Endodermal cell (in vitro differentiated cells): ENCODE measurements around the gene PTPRCAP. TPM values are rescaled to one million over a fixed set of nuclear protein-coding genes. Genes with fewer than 3 reads are reported as not detected.

Experiments
- DNase-seq: peaks from one replicate; pipeline ENCODE4 v3.0.0-alpha.2; 2017
- H3K27ac ChIP-seq: 2 replicates; pipeline ENCODE4 v1.5.1; 2013; ENCODE audit warnings: mild to moderate bottlenecking, low read depth, low read length, moderate library complexity
- H3K27me3 ChIP-seq: 2 replicates; pipeline ENCODE4 v1.6.1; 2013; ENCODE audit warnings: mild to moderate bottlenecking, low read length, moderate library complexity; ENCODE audit not compliant: insufficient read depth, control insufficient read depth, poor library complexity, severe bottlenecking
- H3K36me3 ChIP-seq: 2 replicates; pipeline ENCODE4 v1.7.0; 2013; ENCODE audit warnings: mild to moderate bottlenecking, low read length, moderate library complexity; ENCODE audit not compliant: control insufficient read depth, insufficient read depth
- H3K4me1 ChIP-seq: one replicate; pipeline ENCODE4 v1.7.0; 2013; ENCODE audit warnings: low read length; ENCODE audit not compliant: control insufficient read depth, insufficient read depth
- H3K4me3 ChIP-seq: 2 replicates; pipeline ENCODE4 v1.5.1; 2013; ENCODE audit warnings: mild to moderate bottlenecking, low read length, moderate library complexity
- H3K9ac ChIP-seq: 2 replicates; pipeline ENCODE4 v1.6.1; 2013; ENCODE audit warnings: mild to moderate bottlenecking, low read length, moderate library complexity; ENCODE audit not compliant: poor library complexity, severe bottlenecking; ENCODE audit errors: extremely low read depth
- H3K9me3 ChIP-seq: 2 replicates; pipeline ENCODE4 v1.6.1; 2013; ENCODE audit warnings: mild to moderate bottlenecking, low read length, moderate library complexity; ENCODE audit not compliant: control insufficient read depth
- H3K27ac Mint-ChIP-seq: 2 replicates; pipeline ENCODE4 v1.8.0; 2020; ENCODE audit warnings: mixed read lengths
- H3K27me3 Mint-ChIP-seq: 2 replicates; pipeline ENCODE4 v1.8.0; 2021; ENCODE audit warnings: mild to moderate bottlenecking, mixed read lengths; ENCODE audit not compliant: insufficient read depth
- H3K36me3 Mint-ChIP-seq: 2 replicates; pipeline ENCODE4 v1.8.0; 2020; ENCODE audit warnings: low read depth, mixed read lengths
- H3K4me1 Mint-ChIP-seq: 2 replicates; pipeline ENCODE4 v1.8.0; 2020; ENCODE audit warnings: mixed read lengths
- H3K4me3 Mint-ChIP-seq: 2 replicates; pipeline ENCODE4 v1.8.0; 2020; ENCODE audit warnings: mild to moderate bottlenecking, moderate library complexity, mixed read lengths
- H3K9me3 Mint-ChIP-seq: 2 replicates; pipeline ENCODE4 v1.8.0; 2020; ENCODE audit warnings: mild to moderate bottlenecking, mixed read lengths
- WGBS, 2 experiments: methylation state at CpG; one replicate each; pipeline versions ENCODE4 v1.1.5 to v1.1.7; 2013; ENCODE audit warnings: missing lambda C conversion rate in 2 of 2, mixed read lengths in 1 of 2; ENCODE audit not compliant: insufficient coverage in 1 of 2, insufficient read length in 1 of 2; 5-methylcytosine and 5-hydroxymethylcytosine counted together
- total RNA-seq, 2 donors: library from RNA; stranded (reverse); fragmentation: NEBNext Ultra II Directional in 1 of 2; extraction: Animal tissue kit (Norgen Biotek cat#: 25700) in 1 of 2; gene quantifications; 2 replicates in 1 of 2; 3 replicates in 1 of 2; pipeline ENCODE4 v1.2.1, GENCODE V29; 2021
- TF ChIP-seq, protein P1 (sequence below): fragments of 200-600 bp; sonication (generic); conservative IDR thresholded peaks from 2 replicates; pipeline ENCODE4 v1.5.0; 2021; ENCODE audit warnings: antibody characterized with exemption, mild to moderate bottlenecking

Gene PTPRCAP
- total RNA-seq, 2 donors from 2014 or later = 2.1 TPM; not detected in 1

GRCh38 chr11:67423466-67423865 lies 14.0 kb downstream of the PTPRCAP start:
- Mint-ChIP-seq H3K36me3 (no peaks in the 10 kb centered on the region), H3K27ac (no peak overlapping the region), H3K4me1 (peaks cover 3% of the 10 kb centered on the region), H3K4me3 (no peak overlapping the region), H3K27me3 (peaks cover 3% of the 10 kb centered on the region), H3K9me3 (no peaks in the 10 kb centered on the region)
- 92 to 96% methylated on average over 11 to 13 of the region's 13 CpGs for WGBS, 2 experiments
- Histone ChIP-seq H3K27ac (no peak overlapping the region), H3K27me3 (peaks cover 5% of the 10 kb centered on the region), H3K9me3 (no peaks in the 10 kb centered on the region), H3K36me3 (no peaks in the 10 kb centered on the region), H3K9ac (no peak overlapping the region), H3K4me3 (no peak overlapping the region), H3K4me1 (peaks cover 3% of the 10 kb centered on the region)
- DNase-seq = no peak
- TF ChIP-seq, protein P1, sequence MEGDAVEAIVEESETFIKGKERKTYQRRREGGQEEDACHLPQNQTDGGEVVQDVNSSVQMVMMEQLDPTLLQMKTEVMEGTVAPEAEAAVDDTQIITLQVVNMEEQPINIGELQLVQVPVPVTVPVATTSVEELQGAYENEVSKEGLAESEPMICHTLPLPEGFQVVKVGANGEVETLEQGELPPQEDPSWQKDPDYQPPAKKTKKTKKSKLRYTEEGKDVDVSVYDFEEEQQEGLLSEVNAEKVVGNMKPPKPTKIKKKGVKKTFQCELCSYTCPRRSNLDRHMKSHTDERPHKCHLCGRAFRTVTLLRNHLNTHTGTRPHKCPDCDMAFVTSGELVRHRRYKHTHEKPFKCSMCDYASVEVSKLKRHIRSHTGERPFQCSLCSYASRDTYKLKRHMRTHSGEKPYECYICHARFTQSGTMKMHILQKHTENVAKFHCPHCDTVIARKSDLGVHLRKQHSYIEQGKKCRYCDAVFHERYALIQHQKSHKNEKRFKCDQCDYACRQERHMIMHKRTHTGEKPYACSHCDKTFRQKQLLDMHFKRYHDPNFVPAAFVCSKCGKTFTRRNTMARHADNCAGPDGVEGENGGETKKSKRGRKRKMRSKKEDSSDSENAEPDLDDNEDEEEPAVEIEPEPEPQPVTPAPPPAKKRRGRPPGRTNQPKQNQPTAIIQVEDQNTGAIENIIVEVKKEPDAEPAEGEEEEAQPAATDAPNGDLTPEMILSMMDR = no peak

DNA sequence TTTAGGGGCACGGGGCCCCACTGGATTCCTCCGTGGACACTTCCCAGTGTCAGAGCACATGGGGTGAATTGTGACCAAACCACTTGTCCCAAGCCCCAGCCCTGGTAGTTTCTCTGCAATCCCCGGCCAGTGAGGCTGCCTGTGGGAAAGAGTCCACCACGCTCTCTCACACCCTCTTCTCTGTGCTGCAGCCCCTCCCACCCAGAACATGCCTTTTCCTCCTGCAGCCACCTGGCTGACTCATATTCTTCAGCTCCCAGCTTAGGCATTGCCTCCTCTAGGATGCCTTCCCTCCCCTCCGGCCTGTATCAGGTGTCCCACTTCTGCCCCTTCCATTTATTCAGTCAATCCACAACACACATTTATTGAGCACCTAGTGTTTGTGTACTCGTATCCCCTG lies 14.6 kb downstream of the PTPRCAP start:
- no peaks in the 10 kb centered on the region for H3K9me3 ChIP-seq
- H3K36me3 ChIP-seq = no peaks in the 10 kb centered on the region
- Mint-ChIP-seq H3K27ac (peak overlapping the region; percentile 45), H3K9me3 (no peaks in the 10 kb centered on the region), H3K27me3 (peaks cover 5% of the 10 kb centered on the region), H3K4me1 (peaks cover 3% of the 10 kb centered on the region), H3K36me3 (no peaks in the 10 kb centered on the region), H3K4me3 (no peak overlapping the region)
- no peak overlapping the region for H3K9ac ChIP-seq
- 78 to 83% methylated on average over 4 to 6 of the region's 6 CpGs for WGBS, 2 experiments
- no peak overlapping the region for H3K4me3 ChIP-seq
- peaks cover 5% of the 10 kb centered on the region for H3K27me3 ChIP-seq
- H3K4me1 ChIP-seq = peaks cover 1% of the 10 kb centered on the region
- H3K27ac ChIP-seq = no peak overlapping the region
- TF ChIP-seq, protein P1 = no peak
- peak; percentile 78 for DNase-seq

- Histone ChIP-seq H3K4me3 (no peak overlapping the region), H3K27ac (no peak overlapping the region)
- TF ChIP-seq, protein P1 = no peak
Measured at GRCh38 chr11:67421430-67422031, 16.0 kb downstream of the PTPRCAP start.

More at GRCh38 chr11:67421430-67422031, 16.0 kb downstream of the PTPRCAP start:
- peaks cover 5% of the 10 kb centered on the region for H3K27me3 ChIP-seq
- Mint-ChIP-seq H3K27ac (no peak overlapping the region), H3K9me3 (no peaks in the 10 kb centered on the region), H3K4me3 (peak overlapping the region; percentile 46), H3K27me3 (peaks cover 5% of the 10 kb centered on the region), H3K4me1 (peaks cover 3% of the 10 kb centered on the region), H3K36me3 (no peaks in the 10 kb centered on the region)
- no peak for DNase-seq
- 83 to 86% methylated on average over 20 to 22 of the region's 22 CpGs for WGBS, 2 experiments
- H3K9me3 ChIP-seq = no peaks in the 10 kb centered on the region
- H3K4me1 ChIP-seq = no peaks in the 10 kb centered on the region
- no peak overlapping the region for H3K9ac ChIP-seq
- H3K36me3 ChIP-seq = no peaks in the 10 kb centered on the region
